Measurements from ENCODE around the gene TMEM97.
"Not testable (repeated sequence)": the region's sequence is repeated elsewhere in the genome, so short reads cannot be mapped to it uniquely, and the experiment has no call there.

Gene TMEM97

DNA sequence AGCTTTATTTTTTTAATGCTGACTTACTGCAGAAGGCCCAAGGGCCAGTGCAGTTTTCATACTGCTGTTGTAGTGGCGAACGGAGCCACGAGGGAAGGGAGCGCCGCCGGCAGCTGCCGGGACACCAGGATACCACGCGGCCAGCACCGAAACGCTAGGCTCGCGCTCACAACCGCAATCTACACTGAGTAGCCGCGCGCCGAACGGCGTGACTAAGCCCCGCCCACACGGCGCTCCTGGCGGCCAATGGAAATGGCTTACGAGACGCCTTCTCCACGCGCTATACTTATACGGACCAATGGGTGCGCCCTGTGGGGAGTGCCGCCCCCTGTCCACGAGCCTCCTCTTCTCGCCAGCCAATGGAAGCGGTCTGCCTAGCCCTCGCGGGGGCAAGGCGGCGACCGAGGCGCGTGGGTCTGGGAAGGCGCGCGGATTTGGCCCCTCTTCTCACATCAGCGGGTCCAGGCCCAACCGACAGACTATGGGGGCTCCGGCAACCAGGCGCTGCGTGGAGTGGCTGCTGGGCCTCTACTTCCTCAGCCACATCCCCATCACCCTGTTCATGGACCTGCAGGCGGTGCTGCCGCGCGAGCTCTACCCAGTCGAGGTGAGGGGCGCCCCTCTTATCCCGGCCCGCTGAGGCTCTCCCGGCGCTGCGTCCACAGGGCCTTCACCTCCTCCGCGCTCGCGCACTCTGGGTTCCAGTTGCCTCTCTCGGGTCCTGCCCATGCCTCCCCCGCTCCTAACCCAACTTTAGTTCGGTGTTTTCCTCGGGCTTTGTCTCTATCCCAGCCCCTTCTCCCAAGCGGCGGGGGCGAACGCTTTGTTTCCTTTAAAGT is at the start of gene TMEM97:
Gene TMEM97, plus strand, starts transcription at position 442 of the 839 bp plus-strand sequence. Its CDS starts 40 bp downstream, at position 482.
- peak; percentile 96 for DNase-seq

DNA sequence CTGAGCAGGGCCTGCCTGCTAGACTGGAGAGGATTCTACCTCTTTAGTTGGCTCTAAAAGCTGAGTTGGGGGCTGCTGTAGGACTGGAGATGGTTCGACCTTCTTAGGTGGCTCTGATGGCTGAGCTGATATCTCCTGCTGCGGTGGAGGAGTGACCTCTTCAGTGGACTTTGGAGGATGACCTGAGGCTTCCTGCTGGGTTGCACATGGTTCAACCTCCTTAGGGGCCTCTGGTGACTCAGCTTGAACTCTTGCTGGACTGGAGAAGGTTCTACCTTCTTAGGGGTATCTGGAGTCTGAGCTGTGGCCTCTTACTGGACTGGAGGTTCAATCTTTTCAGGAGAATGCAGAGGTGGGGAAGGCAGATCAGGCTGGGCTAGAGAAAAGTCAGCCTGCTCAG is 48.9 kb upstream of the TMEM97 start:
- no peak for DNase-seq

DNA sequence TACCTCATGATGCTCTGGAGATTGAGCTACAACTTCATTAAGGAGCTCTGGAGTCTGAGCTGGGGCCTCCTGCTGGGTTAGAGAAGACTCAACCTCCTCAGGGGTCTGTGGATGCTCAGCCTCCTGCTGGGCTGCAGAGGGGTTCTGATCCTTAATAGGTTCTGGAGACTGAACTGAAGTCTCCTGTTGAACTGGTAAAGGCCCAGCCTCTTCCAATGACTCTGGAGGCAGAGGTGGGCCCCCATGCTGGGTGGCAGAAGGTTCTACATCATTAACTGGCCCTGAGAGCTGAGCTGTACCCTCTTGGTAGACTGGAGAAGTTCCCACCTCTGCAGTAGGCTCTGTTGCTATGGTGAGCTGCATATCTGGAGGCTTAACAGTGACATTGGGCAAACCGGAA is 48.1 kb upstream of the TMEM97 start:
- no peak for DNase-seq

DNA sequence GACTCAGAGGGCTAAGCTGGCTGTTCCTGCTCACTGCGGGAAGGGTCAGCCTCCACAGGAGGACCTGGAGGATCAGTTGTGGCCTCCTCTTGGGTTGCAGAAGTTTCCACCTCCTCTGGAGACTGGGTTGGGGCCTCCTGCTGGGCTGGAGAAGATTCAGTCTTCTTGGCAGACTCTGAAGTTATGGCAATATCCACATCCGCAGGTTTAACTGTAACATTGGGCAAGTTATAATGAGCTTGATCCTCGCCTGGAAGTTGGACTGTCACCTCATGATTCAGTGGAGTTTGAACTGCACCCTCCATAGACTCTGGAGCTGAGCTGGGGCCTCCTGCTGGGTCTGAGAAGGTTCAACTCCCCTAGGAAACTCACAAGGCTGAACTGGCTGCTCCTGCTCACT is 47.6 kb upstream of the TMEM97 start:
- no peak for DNase-seq

DNA sequence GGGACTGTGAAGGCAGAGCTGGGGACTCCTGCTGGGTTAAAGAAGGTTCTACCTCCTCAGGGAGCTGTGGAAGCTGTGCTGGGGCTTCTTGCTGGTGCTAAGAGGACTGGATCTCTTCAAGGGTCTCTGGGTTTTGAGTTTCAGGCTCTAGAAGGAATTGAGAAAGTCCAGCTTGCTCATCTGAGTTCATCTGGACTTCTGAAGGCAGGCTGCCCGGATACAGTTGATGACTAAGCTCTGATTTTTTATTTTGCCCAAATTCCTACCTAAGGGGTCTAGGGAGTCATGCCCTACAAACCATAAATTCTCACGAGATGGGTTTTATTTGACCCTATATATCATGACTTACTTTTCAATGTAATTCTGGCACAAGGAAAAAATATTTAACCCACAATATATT is 46.8 kb upstream of the TMEM97 start:
- DNase-seq, result no peak

DNA sequence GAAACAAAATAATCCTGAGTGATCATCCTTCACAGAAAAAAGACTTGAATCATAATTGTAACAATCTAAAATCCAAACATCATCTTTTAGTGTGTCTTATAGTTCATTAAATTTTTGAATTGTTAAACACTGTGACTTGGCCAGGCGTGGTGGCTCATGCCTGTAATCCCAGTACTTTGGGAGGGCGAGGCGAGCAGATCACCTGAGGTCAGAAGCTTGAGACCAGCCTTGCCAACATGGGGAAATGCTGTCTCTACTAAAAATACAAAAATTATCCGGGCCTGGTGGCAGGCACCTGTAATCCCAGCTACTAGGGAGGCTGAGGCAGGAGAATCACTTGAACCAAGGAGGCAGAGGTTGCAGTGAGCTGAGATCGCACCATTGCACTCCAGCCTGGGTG is 45.7 kb upstream of the TMEM97 start:
- DNase-seq, result not testable (repeated sequence)

DNA sequence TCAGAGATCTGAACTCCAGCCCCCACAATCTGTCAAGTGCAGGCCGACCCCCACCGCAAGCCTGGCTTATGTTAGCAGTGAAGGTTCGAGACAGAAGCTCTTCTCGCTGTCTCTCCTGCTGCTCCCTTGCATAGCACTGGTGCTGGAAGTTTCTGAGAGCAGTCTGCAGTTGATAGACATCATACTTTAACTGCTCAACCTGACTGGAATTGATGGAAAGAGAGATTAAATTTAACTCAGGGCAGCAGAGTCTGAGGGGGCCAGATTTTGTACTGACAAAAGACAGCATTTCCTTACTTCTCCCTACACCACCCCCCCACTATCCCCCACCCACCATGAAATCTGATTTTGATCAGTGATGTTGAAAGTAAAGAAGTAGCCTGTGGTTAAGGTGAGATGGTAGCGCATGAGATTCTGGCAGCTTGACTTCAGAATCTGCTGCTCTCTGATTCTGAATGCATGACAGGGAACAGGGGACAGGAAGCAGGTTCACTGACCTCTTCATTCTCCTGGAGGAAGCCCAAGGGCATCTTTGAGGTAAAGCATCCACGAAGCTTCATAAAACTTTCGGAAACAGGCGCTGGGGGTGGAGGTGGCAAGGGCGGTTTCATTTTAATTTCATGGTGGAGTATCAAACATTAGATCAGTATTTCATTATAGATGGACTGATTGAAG is 44.3 kb upstream of the TMEM97 start:
- DNase-seq, result no peak

DNA sequence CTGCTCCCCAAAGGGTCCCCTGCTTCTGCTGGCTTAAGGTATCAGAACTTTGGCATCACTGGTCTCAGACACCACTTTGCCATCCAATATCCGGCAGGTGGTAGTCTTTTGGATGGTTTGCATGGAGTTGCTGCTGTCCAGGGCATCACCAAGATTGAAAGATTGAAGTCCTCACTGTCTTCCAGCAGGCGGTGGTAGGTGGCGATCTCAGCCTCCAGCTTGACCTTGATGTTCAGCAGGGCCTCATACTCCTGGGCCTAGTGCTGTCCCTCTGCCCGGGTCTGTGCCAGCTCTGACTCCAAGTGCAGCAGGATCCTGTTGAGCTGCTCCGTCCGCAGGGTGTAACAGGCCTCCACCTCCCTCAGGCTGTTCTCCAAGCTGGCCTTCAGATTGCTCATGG is 43.0 kb upstream of the TMEM97 start:
- DNase-seq, result no peak

DNA sequence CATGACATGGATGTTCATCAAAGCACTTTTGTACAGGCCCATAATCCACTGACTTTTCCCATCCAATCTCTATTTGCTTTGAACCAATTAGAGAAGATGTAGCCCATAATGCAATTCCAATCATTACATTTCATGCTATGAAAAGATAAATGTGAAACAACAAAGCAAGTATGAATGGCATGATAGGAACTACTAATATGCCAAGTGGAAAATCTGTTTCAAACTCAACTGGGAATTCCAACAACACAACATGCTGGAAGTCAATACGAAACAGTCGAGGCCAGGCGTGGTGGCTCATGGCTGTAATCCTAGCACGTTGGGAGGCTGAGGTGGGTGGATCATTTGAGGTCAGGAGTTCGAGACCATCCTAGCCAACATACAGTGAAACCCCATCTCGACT is 39.6 kb upstream of the TMEM97 start:
- no peak for DNase-seq

DNA sequence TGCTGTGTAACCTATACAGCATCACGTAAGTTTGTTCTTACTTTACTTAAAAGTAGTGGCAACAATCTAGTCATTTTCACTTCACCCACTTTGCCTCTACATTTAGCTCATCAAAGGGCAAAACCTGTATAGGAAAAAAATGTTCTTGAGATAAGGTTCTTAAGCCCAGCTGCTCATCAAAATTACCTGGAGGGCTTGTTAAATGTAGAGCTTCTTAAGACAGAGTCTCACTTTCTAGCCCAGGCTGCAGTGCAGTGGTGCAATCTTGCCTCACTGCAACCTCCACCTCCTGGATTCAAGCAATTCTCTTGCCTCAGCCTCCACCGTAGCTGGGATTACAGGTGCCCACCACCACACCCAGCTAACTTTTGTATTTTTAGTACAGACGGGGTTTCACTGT is 38.2 kb upstream of the TMEM97 start:
- DNase-seq, result no peak

DNA sequence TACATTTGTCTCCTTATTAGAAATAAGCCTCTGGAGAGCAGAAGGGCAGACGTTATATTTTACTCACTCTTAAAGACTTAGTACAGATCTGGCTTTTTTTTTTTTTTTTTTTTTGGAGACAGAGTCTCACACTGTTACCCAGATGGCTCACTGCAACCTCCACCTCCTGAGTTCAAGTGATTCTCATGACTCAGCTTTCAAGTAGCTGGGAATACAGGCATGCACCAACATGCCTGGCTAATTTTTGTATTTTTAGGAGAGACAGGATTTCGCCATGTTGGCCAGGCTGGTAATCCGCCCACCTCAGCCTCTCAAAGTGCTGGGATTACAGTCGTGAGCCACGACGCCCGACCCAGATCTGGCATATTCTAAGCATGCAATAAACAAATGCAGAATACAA is 36.4 kb upstream of the TMEM97 start:
- DNase-seq, result peak; percentile 59

DNA sequence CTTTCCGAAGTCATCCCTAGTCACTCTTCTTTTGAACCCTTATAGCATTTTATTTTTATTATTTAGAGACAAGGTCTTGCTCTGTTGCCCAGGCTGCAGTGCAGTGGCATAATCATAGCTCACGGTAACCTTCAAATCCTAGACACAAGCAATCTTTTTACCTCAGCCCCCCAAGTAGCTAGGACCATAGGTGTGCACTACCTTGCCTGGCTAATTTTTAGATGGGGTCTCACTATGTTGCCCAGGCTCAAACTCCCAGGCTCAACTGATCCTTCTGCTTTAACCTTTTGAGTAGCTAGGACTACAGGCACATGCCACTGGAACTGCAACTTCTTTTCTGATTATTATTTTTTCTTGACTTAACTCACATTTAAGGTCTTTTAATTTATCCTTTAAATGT is 33.0 kb upstream of the TMEM97 start:
- no peak for DNase-seq

DNA sequence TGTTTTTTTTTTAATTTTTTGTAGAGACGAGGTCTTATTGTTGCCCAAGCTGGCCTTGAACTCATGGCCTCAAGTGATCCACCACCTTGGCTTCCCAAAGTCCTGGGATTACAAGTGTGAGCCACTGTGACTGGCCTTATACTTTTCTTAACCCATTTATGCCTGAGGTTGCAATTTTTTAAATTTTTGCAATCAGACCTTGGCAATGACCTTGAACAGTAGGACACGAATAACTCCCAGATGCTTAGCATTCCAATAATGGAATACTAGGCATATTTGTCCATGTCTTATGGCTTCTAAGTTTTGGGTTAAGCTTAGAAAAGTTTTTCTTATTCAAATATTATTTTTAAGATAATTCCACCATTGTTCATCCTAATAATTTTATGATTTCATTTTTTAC is 28.3 kb upstream of the TMEM97 start:
- DNase-seq, result no peak

DNA sequence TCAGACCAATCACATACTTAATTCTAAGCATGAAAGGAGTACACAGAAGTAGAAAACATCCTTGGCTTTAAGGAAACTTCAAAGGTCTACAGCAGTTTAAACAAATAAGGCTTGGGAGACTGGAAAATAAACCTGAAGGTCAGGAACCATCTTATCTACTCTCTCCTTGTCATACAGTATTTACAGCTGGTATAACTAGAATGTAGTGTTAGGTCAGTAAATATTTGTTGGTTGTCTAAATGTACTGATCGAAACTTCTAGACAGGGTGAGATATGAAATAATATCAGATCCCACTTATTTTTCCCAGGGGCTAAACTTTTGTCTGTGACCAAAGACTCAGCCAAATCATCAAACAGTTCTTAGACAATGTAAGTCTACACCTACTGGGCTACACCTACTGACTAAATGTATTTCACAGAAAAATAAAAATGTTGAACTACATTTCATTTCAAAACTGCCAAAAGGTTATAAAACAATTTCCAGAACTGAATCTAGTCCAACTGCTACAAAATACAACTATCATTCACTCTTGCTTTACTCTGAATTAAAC is 27.1 kb upstream of the TMEM97 start:
- no peak for DNase-seq

DNA sequence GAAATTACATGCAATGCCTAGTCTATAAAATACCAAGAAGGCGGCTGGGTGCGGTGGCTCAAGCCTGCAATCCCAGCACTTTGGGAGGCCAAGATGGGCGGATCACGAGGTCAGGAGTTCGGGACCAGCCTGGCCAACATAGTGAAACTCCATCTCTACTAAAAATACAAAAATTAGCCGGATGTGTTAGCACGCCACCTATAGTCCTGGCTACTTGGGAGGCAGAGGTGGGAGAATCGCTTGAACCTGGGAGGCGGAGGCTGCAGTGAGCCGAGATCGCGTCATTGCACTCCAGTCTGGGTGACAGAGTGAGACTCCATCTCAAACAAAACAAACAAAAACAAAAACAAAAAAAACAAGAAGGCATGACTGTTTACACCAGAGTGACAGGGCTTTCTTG is 26.1 kb upstream of the TMEM97 start:
- not testable (repeated sequence) for DNase-seq

DNA sequence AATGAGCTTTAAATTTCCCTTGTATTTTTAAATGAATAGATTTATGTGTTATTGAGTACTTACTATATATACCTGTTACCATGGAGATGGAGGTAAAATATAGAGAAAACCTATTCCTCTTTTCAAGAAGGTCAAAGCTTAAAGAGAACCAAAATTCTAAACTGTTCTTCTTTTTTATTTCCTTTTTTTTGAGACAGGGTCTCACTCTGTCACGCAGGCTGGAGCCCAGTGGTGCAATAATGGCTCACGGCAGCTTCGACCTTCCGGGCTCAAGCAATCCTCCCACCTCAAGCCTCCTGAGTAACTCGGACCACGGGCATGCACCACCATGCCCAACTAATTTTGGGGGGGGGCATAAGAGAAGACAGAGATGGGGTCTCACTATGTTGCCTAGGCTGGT is 25.0 kb upstream of the TMEM97 start:
- DNase-seq, result no peak

DNA sequence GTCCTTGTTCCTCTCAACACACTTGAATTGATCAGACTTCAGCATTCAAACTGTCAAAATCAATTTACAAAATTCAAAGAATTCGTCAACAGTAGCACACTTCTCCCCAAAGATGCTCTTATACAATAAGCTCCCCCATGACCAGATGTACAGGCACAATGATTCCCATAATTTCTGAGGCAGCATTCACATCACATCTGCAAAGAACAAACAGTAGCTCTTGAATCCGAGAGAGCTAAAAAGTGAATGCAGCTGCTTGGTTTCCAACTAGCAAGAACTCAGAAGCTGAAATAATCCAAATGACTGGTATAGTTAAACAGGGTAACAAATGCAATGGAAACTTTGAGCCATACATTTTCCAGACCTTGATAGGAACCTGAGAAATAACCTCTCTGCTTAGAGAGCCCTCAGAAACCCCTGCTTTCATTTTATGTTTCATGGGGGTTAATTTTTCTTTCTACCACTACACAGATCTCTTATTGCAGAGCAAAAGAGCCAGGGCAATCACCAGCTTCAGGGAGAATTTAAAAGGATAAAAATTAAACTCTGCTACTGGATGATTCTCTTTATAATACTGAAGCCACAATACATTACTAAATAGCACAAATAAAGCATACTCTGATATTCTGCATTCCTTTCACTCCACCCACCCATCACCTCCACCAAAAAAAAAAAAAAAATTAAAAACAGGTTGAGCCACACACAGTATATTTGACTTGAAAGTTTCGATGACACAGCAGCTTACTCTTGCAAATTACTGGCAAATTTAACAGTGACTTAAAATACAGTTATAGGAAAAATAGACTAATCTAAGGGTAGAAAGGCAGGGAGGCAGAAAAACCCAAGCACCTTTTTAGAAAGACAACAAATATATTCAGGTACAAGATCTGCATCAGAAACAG is 23.1 kb upstream of the TMEM97 start:
- no peak for DNase-seq

DNA sequence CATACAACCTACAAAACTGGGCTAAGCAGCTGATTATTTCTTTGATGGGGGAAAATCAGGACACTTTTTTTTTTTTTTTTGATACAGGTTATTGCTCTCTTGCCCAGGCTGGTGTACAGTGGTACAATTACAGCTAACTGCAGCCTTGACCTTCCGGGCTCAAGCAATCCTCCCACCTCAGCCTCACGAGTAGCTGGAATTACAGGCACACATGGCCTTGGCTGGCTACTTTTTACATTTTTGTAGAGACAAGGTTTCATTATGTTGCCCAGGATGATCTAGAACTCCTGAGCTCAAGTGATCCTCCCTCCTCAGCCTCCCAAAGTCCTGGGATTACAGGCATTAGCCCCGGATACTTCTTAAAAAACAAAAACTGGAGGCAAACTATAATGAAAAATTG is 20.6 kb upstream of the TMEM97 start:
- no peak for DNase-seq

DNA sequence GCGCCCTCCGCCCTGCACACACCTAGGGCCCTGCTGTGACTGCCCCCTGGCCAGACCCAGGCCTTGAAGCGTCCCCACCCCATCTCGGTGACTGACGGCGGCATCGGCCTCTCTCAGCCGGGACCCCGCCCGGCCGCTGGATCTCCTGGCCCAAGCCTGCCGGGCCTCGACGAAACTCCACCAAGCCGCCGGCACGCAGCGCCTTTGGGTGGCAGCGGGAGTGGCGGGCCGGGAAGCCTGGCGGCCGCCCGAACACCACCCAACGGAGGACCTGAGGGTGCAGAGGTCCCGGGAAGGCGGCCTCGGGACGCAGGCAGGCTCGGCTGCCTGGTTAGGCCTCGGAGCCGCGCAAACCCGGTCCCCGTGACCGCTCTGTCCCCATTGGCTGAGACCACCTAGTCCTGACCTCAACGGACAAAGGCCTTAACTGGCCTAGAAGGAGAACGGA is 12.0 kb upstream of the TMEM97 start:
- no peak for DNase-seq

DNA sequence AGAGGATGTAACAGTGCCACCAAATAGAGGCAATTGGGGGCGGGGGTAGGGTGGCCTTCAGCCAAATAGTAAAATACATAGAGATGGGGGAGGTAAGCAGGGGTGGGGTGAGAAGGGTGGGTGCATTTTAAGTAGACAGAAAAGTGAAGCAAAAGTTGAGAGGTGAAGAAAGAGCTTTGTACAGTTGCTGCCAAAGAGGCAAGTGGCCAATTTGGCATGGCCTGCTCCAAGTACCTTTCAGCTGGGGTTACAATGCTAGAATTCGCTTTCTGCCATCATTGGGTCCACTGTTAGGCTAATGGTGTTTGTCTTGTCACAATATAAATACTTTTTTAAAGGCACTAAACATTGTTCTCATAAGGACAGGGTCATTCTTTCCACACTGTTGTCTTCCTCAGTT is 5.2 kb upstream of the TMEM97 start:
- DNase-seq, result no peak

DNA sequence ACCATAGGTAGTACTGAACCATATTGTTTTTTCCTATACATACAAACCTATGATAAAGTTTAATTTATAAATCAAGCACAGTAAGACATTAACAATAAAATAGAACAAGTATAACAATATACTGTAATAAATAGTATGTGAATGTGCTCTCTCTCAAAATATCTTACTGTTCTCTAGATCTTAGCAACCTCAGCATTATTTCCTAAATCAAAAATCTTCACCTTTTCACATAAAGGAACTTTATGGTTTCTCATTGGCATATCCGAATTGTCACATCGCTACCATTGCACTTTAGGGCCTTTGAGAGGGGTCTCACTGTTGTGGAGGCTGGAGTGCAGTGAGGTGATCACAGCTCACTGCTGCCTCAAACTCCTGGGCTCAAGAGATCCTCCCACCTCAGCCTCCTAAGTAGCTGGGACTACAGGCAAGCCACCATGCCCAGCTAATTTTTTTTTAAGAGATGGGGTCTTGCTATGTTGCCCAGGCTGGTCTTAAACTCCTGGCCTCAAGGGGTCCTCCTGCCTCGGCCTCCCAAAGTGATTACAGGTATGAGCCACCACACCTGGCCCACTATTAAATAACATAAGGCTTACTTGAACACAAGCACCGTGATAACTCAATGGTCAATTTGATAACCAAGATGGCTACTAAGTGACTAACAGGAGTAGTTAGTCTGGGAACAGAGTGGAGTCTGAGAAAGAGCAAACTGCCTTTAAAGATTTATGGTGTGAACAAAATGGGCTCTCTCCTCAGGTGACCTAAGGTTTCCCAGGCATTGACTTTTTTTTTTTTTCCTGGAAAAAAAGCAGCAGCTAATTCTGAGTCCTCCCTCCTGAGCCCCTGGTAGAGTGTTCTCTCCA is 2.9 kb upstream of the TMEM97 start:
- DNase-seq, result no peak

Measured in DMS79 treated with DMSO at 0.1 percent for 48 hours (cell line).